ENCODE data around the gene SLC52A3.
"Not testable (repeated sequence)": the region's sequence is repeated elsewhere in the genome, so short reads cannot be mapped to it uniquely, and the experiment has no call there.

SLC52A3 gene

DNA sequence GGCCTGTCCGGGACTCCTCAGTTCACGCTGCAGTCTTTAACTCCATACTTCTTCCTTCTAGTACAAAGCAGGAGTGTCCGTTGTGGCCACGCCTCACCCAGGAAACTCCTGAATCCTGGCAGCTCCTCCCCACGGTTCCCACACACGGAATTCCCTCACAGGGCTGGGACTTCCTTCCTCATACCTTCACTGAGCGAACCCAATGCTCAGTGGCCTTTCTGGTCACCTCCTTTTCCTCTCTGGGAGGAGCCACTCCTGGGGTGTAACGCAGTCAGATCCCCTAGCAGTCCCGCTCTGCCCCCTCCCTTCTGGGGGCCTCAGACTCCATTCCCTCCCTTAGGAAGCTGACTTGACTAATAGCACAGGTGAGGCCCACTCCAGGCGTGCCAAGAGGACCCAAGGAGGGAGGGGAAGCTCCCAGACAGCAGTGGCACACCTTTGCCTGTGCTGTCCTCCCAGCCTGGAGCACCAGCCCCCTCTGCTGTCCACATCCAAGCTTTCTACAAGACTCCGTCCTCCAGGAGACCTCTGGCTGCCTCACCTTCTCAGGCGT, at the start of gene SLC52A3:
TSS of gene SLC52A3 (minus strand) at position 75 of the 553 bp plus-strand sequence. CDS start 2,726 bp downstream, outside the sequence.
- DNase-seq = no peak

DNA sequence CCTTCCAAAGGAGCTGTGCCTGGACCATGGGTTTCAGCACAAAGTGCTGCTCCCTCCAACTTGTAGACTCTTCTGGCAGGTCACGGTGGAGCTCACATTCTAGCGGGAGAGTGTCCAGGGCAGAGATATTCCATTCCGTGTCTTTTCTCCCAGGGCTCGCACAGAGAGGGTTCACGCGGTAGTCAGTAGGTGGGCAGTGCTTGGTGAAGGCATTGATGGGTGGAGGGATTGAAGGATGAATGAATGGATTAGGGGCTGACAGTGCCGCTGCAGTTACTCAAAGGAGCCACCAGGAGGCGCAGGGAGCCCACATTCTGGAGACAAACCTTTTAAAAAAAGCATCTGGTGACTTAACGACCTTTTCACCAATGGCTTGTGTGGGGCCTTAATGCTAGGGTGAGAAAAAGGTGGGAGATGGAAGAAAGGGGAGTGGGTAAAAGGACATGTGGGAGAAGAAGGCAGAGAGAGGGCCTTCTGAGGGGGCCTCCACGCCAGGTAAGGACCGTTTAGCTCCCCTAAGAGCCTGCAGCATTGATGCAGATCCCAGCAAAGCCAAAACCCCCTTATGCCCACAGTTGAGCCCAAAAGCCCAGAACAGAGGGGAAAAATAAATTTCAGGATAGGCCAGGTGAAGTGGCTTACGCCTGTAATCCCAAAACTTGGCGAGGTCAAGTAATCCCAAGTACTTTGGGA, 47.8 kb upstream of the SLC52A3 start:
- DNase-seq = peak; percentile 62 to 71

DNA sequence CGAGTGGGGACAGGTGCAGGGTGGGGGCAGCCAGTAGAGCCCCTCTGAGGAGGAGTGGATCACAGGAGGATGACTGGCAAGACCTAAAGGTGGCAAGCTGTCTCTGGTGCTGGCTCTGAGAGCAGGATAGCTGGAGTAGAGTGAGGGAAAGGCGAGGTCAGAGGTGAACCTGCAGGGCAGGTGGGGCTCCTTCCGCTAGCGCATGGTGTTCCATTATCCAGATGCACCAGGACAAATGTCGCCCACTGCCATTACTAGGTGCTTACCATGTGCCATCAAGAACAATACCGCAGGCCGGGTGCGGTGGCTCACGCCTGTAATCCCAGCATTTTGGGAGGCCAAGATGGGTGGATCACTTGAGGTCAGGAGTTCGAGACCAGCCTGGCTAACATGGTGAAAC, 46.9 kb upstream of the SLC52A3 start:
- DNase-seq = no peak

DNA sequence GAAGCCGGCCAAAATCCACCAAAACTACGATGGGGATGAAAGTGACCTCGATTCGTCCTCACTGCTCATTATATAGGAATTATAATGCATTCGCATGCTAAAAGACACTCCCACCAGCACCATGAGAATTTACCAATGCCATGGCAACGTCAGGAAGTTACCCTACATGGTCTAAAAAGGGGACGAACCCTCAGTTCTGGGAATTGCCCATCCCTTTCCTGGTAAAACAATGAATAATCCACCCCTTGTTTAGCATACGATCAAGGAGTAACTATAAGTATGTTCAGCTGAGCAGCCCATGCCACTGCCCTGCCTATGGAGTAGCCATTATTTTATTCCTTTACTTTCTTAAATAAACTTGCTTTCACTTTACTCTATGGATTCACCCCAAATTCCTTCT, 45.1 kb upstream of the SLC52A3 start:
- DNase-seq = no peak

DNA sequence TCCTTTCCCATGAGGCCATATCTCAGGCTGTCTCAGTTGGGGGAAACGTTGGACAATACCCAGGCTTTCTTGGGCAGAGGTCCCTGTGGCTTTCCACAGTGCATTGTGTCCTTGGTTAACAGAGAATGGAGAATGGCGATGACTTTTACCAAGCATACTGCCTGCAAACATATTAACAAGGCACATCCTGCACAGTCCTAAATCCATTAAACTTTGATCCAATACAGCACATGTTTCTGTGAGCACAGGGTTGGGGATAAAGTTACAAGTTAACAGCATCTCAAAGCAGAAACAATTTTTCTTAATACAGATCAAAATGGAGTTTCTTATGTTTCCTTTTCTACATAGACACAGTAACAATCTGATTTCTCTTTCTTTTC, 44.1 kb upstream of the SLC52A3 start:
- DNase-seq = not testable (repeated sequence)

DNA sequence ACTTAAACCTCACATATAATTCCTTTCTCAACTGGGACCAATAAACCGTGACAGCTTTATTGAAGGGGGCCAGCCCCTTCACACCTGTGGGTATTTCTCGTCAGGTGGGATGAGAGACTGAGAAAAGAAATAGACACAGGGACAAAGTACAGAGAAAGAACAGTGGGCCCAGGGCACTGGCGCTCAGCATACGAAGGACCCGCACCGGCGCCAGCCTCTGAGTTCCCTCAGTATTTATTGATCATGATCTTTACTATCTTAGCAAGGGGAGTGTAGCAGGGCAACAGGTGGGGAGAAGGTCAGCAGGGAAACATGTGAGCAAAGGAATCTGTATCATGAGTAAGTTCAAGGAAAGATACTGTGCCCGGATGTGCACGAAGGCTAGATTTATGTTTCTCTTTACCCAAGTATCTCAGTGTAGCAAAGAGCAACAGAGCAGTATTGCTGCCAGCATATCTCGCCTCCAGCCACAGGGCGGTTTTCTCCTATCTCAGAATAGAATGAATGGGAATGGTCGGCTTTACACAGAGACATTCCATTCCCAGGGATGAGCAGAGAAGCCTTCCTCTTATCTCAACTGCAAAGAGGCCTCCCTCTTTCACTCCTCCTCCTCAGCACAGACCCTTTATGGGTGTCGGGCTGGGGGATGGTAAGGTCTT, 43.6 kb upstream of the SLC52A3 start:
- DNase-seq = not testable (repeated sequence)

DNA sequence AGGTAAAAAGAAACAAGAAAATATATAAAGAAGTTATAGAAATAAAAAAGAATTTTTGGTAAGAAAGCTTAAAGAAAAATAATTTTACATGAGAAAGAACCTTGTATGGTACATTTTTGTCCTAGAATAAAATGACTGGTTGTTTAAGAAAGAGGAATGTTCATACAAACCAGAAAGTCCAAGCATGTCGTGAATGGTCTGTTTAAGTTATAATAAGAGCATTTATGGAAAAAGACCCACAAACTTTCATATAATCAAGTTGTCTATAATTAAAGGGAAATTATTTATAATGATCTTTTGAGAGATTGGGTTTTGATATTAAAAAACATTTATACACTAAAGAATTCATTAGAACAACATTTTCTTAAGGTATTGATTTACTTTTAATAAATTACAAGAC, 37.4 kb upstream of the SLC52A3 start:
- no peak for DNase-seq

DNA sequence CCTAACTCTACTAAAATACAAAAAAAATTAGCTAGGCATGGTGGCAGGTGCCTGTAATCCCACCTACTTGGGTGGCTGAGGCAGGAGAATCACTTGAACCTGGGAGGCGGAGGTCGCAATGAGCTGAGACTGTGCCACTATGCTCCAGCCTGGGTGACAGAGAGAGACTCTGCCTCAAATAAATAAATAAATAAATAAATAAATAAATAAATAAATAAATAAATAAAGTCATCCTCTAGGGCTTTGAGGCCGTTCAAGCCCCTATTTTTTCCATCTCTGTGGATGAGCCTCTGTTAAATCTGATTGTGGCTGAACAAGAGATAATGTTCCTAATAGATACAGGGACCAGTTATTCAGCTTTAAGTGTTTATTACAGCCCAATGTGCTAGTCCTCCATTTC, 33.4 kb upstream of the SLC52A3 start:
- DNase-seq = no peak

DNA sequence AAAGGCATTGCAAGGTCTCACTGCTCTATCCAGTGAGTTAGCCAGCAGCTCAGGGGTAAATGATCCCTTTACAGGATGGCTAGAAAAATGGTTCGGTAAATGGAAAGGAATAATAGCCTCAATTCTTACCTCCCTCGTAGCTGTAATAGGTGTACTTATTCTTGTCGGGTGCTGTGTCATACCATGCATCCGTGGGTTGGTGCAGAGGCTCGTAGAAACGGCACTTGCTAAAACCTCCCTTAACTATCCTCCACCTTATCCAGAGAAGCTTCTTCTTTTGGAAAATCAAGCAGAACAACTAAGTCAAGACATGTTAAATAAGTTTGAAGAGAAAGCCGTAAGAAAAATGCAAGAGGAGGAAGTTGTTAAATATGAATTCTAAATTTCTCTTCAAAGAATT, 31.7 kb upstream of the SLC52A3 start:
- DNase-seq = not testable (repeated sequence)

DNA sequence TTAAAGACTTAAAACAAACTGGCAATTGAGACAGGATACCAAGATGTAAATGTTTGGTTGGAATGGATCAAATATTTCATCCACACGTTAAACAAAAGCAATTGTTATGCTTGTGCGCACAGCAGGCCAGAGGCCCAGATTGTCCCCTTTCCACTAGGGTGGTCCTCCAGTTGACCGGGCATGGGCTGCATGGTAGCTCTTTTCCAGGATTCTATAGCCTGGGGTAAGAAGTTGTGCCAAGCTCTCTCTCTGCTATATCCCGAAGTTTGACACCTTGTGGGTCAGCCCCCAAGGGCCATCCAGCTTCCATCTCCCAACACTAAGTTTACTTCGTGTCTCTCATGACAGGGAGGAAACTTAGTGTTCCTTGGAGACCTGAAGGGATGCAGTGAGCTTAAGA, 30.4 kb upstream of the SLC52A3 start:
- DNase-seq = not testable (repeated sequence)

DNA sequence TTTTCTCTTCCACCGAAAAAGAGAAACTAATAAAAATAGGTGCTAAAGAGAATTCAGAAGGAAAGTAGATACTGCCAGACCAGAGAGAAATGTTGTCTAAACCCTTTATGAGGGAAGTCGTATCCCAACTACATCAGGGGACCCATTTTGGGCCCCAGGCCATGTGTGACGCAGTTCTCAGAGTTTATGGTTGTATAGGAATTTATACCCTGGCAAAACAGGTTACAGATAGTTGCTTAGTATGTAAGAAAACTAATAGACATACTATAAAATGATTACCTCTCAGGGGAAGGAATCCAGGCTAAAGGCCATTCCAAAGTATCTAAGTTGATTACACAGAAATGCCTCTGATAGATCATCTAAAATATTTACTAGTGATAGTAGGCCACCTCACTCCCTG, 28.6 kb upstream of the SLC52A3 start:
- no peak for DNase-seq

DNA sequence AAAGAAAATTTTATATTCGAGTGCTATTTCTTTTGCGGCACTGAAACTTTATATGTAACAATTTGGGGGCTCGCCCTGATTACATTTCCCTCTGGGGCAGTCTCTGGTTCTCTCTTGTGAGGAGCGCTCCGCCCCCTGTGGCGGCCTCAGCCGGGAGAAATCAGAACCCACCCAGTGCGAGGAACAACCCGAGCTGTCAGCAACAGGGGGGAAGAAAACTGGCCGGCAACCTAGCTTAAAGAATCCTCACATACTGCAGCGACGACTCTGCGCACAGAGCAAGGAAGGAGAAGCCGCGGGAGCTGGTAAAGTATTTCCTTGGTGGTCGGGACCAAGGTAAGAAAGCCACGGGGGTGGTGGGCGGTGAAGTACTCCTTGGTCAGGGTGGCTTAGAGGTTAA, 23.9 kb upstream of the SLC52A3 start:
- no peak for DNase-seq

DNA sequence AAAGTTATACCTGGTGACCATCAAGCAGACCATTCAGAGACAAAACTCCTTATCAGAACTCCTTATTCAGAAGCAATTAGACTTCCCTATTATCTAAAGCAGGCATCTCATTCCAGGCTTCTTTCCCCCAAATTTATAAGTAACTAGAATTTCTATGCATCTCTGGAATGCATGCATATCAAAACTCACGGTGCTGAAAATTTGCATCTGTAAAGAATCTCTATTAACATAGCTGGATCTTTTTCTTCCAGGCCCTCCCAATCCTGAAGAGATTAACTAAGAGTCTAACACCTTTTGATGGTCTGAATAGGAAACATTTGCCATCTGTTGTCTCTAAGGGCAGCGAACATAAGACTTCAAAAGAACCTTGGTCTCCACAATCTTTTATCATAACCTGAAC, 22.8 kb upstream of the SLC52A3 start:
- DNase-seq = no peak

DNA sequence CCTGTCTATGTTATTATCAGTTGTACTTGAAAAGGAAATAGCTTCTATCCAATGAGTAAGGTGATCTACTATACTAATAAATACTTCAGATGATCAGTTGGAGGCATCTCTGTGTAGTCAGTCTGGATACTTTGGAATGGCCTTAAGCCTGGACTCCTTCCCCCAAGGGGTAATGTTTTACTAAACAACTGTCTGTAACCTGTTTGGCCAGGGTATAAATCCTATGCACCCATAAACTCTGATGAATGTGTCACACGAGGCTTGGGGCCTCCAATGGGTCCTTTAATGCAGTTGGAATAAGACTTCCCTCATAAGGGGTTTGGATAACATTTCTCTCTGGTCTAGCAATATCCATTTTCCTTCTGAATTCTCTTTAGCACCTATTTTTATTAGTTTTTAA, 19.5 kb upstream of the SLC52A3 start:
- no peak for DNase-seq

DNA sequence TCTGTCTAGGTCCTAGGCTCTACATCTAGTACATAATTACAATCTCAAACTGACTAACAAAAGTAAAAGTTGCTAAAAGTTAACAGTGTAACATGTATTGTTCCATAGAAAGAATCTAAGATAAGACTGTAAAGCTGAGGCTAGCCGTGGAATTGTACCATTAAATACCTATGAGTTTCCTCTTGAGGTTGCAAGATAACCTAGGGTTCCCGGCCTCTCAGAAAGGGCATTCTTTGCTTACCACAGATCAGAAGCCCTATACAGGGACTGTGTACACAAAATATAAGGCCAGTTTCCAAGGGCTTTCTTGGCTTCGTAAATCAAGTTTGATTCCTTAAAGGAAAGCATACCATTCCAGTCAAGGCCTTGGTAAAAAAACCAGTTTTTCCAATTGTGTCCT, 11.5 kb upstream of the SLC52A3 start:
- no peak for DNase-seq

DNA sequence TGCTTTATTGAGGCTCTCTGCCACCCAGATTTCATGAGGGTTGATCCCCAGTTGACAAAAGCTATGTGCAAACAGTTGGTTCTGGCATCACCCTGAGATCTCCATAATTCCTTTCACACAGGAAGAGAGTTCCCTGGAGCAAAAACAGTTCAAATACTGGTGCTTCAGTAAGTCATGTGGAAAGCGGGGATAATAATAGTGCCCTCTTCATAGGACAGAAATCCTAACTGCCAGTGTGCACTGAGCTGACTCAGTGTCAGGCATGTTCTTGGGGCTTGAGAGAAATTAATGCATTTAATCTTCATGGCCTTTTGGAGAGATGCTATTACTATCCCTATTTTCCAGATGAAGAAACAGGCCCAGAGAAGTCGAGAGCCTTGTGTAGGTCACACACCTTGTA, 7.9 kb upstream of the SLC52A3 start:
- DNase-seq = no peak

DNA sequence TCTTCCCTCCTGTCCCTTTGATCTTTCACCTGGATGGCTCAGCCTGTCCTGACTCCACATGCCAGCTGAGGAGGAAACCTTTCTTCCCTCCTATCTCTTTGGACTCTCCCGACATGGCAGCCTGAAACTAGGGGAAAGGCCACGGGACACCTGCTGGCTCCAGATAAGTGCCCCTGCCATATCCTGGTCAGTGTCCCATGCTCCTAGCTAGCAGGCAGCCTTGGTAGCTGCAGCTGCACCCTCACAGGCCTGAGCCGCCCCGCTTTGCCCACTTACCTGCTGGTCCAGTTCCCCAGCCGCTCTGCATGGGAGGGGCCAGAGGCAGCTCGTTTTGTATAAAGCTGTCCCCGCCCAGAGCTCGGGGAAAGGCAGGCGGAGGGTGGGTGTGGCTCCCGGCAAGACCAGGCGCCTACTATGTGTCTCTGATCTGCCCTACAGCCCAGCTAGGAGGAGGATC, 7.4 kb upstream of the SLC52A3 start:
- no peak for DNase-seq

DNA sequence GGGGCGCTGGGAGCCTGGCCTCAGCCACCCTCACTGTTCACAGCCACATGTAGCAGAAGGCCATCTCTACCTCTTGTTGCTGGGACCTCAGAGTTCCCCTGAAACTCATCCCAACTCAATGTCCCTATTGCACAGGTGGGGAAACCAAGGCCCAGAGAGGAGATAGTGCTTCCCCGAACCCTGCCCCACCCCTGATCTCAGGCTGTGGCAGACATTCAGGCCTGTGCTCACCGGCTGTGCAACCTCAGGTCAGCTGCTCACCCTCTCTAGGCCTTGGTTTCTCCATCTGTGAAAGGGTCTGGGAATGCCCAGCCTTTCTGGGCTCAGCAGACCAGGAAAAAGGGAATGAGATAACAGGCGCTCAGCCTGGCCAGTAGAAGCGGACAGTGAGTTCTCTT, 6.4 kb upstream of the SLC52A3 start:
- DNase-seq = no peak

DNA sequence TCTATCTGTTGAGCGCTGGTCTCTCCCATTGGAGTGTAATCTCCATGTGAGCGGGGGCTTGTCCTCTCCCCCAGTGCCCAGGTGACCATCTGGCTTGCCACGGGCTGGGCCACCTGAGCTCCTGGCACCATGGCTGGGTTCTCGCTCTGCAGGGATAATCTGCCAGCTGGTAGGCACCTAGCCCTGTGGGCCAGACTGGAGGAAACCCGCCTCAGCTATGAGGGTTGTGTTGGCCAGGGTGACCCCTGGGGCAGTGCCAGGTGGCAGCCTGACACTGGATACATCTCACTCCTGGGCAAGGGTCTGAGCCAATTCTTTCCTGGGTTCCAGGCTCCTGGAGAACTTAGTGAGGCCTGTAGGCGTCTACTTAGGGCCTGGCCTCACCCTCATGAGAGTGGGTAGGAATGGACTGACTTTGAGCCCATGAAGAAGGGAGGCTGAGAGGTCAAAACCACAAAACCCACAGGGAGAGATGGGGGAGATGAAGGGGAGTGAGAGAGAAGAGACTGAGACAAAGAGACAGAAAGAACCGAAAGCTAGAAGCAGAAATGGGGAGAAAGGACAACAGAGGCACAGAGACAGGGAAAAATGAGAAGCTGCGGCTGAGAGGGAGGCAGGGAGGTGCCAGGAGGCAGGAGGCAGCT, 5.8 kb upstream of the SLC52A3 start:
- no peak for DNase-seq

DNA sequence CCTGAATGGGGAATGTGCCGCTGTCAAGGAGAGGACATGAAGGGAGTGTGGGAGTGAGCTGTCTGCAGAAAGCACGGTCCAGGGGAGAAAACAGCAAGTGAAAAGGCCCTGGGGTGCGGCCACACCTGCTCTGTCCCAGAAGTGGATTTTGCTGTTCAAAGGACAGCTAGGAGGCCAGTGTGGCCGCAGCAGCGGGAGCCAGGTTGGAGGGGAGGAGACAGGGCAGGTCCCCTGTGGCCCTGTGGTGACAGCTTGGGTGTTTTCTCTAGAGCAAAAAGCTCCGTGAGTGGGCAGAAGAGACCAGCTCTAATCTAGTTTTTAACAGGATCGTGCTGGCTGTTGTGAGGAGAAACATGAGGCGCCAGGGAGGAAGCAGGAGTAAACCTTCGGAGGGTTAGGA, 4.5 kb upstream of the SLC52A3 start:
- DNase-seq = no peak

DNA sequence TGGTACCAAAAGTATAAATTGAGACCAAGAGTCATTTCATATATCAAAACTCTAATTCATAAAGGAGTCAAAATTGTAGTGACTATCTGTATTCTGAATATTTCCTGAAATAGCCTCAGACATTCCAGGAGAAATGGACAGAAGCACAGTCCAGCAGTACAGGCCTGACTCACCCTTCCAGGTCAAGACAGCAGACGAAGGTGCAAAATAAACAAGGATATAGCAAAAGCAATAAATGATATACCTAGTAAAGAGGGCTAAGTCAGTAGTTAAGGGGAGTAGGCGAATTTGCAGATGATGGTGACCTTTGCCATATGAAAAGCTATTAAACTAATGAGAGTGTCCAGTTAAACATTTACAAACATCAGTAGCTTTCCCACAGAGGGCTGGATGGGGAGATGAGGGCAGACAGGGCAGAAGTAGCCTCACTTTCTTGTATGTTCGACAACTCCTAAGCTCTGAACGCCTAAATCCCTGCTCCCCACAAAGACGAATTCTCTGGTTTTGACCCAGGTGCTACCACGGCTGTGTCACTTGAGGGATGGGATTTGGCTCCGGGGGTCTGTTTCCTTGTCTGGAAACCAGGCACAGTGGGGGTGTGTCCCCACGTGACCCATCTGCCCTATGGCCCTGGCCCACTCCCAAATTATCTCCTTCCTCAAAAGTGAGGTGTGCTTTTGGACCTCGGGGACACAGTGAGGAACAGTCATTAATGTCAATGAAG, 3.6 kb upstream of the SLC52A3 start:
- DNase-seq = no peak

DNA sequence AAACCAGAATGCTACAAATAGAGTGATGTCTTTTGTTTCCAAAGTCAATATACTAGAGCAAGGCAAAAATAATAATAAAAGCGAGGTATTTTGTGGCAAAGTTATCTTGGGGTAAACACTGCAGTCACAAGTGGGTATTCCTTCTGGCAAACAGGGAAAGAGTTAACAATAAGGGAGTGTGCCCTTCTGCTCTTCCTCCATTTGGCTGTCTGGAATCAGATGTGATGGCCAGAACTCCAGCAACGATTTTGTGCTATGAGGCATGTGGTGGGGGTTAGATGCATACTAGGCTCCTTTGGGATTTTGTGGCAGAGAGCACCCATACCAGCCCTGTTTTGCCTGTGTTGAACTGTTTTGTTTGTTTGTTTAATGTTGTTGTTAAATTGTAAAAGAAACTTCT, 2.4 kb upstream of the SLC52A3 start:
- DNase-seq = no peak

DNA sequence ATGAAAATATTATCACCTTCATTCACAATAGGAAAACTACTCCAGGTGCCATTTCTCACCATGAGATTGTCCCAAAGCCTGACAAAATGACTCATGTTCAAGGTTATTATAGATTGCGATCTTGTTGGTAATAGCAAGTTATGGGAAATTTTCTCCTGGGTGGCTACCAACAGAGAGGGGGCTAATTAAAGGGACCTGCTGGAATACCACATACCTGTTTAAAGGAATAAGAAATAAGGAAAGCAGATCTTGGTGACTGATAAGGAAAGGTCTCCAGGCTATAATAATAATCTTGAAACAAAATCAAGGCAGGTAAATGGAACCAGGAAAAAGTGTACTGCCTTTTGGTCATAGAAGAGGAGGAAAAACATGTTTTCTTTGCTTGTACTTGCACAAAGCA, 1.4 kb downstream of the SLC52A3 start:
- DNase-seq = no peak
